ENCODE data around the gene IDUA. TPM values are rescaled to one million over a fixed set of nuclear protein-coding genes. Genes with fewer than 3 reads are reported as not detected.

The IDUA gene
- total and polyA plus RNA-seq, 4 donors, result 3.0 to 4.5 (median 3.8) TPM

- Histone ChIP-seq H3K27me3 (ENCODE audit: control insufficient read depth in 4 of 4, insufficient read depth in 4 of 4, low read length in 3 of 4) (no peaks in the 10 kb centered on the region), H3K27ac (ENCODE audit: low read depth in 1 of 2, low read length in 2 of 2) (no peak overlapping the region), H3K4me3 (ENCODE audit: low read depth in 1 of 3, low read length in 3 of 3) (no peak overlapping the region), H3K36me3 (ENCODE audit: control insufficient read depth in 4 of 4, insufficient read depth in 3 of 4, low read depth in 1 of 4, low read length in 3 of 4) (no peaks in the 10 kb centered on the region), H3K9ac (ENCODE audit: low read depth in 1 of 2, low read length in 2 of 2) (no peak overlapping the region), H3K9me3 (ENCODE audit: control insufficient read depth in 4 of 4, low read length in 3 of 4) (no peaks in the 10 kb centered on the region), H3K4me1 (ENCODE audit: control insufficient read depth in 4 of 4, insufficient read depth in 4 of 4, low read length in 3 of 4) (peaks cover 0 to 2% (median 0%) of the 10 kb centered on the region in 4 donors)
- 69% methylated on average over 16 of the region's 16 CpGs for WGBS
- no peak for TF ChIP-seq FOXA1 (IDR thresholded peaks at IDR 0.05)
- TF ChIP-seq ZBTB33 (IDR thresholded peaks at IDR 0.05), result no peak
- no peak for TF ChIP-seq EGR1 (IDR thresholded peaks at IDR 0.05; ENCODE audit: low read depth in 2 of 2)
- TF ChIP-seq MAX (IDR thresholded peaks at IDR 0.05), result no peak
- TF ChIP-seq ATF3 (IDR thresholded peaks at IDR 0.05), result no peak
- no peak for TF ChIP-seq YY1 (IDR thresholded peaks at IDR 0.05)
- no peak for TF ChIP-seq REST (IDR thresholded peaks at IDR 0.05)
- no peak for TF ChIP-seq RAD21 (IDR thresholded peaks at IDR 0.05)
- no peak for TF ChIP-seq RXRA (IDR thresholded peaks at IDR 0.05)
- no peak for TF ChIP-seq TAF1 (conservative IDR thresholded peaks at IDR 0.05)
- no peak for TF ChIP-seq FOXA2 (IDR thresholded peaks at IDR 0.05)
- TF ChIP-seq JUND (IDR thresholded peaks at IDR 0.05), result no peak
- TF ChIP-seq GABPA (IDR thresholded peaks at IDR 0.05 in 1 of 2, conservative IDR thresholded peaks at IDR 0.05 in 1 of 2), result no peak
- no peak for TF ChIP-seq HNF4G (IDR thresholded peaks at IDR 0.05)
- TF ChIP-seq SP1 (IDR thresholded peaks at IDR 0.05), result no peak
- no peak for TF ChIP-seq HNF4A (conservative IDR thresholded peaks at IDR 0.05)
- no peak for DNase-seq (ENCODE audit: low spot score)
Measured at GRCh38 chr4:1038948-1039492, 52.2 kb downstream of the IDUA start.

- Histone ChIP-seq H3K9me3 (ENCODE audit: control insufficient read depth in 4 of 4, low read length in 3 of 4) (no peaks in the 10 kb centered on the region), H3K36me3 (ENCODE audit: control insufficient read depth in 4 of 4, insufficient read depth in 3 of 4, low read depth in 1 of 4, low read length in 3 of 4) (no peaks in the 10 kb centered on the region), H3K27ac (ENCODE audit: low read depth in 1 of 2, low read length in 2 of 2) (no peak overlapping the region), H3K27me3 (ENCODE audit: control insufficient read depth in 4 of 4, insufficient read depth in 4 of 4, low read length in 3 of 4) (peaks cover 0 to 4% (median 0%) of the 10 kb centered on the region in 4 donors), H3K4me3 (ENCODE audit: low read depth in 1 of 3, low read length in 3 of 3) (no peak overlapping the region), H3K9ac (ENCODE audit: low read depth in 1 of 2, low read length in 2 of 2) (no peak overlapping the region), H3K4me1 (ENCODE audit: control insufficient read depth in 4 of 4, insufficient read depth in 4 of 4, low read length in 3 of 4) (peaks cover 0 to 2% (median 0%) of the 10 kb centered on the region in 4 donors)
- WGBS, result 75% methylated on average over 20 of the region's 20 CpGs
- TF ChIP-seq ATF3 (IDR thresholded peaks at IDR 0.05), result no peak
- no peak for TF ChIP-seq EGR1 (IDR thresholded peaks at IDR 0.05; ENCODE audit: low read depth in 2 of 2)
- TF ChIP-seq FOXA1 (IDR thresholded peaks at IDR 0.05), result no peak
- TF ChIP-seq HNF4A (conservative IDR thresholded peaks at IDR 0.05), result no peak
- no peak for TF ChIP-seq RAD21 (IDR thresholded peaks at IDR 0.05)
- TF ChIP-seq TAF1 (conservative IDR thresholded peaks at IDR 0.05), result no peak
- TF ChIP-seq NR2F2 (IDR thresholded peaks at IDR 0.05), result no peak
- no peak for DNase-seq (ENCODE audit: low spot score)
Measured at GRCh38 chr4:1039493-1040343, 52.9 kb downstream of the IDUA start.

Measured in liver (tissue), 9 donors.